Occipital lobe (tissue), 2 donors: Measurements from ENCODE around the gene SLCO3A1. TPM values are rescaled to one million over a fixed set of nuclear protein-coding genes. Genes with fewer than 3 reads are reported as not detected.

Experiments
- DNase-seq: peaks from one replicate; lab custom pipeline; 2025; lab: John Stamatoyannopoulos, UW
- total RNA-seq: library from RNA; depleted of rRNA; stranded (reverse); fragments of >200 nt; gene quantifications from one replicate; pipeline ENCODE4 v1.2.3, GENCODE V29; 2014

SLCO3A1 gene
- total RNA-seq, 1 donor from 2014 or later: 9.8 TPM

DNA sequence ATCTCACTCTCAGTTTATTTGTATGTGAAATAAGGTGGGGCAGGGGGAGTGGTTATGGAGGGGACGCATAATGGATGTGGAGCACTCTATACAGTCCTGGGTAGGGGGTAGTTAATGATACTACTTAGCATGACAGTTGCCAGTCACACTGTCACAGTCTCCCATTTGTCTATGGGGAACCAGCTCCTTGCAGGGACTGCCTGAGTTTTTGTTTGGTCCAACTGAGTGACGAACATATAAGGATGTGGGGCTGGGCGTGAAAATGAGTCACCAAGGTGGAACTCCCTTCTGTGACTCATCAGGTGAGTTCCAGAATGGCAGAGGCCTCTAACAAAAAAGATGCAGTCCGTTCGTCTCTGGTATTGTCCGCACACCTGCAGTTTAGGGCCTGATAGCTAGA lies 304.9 kb downstream of the SLCO3A1 start:
- no peak for DNase-seq

DNA sequence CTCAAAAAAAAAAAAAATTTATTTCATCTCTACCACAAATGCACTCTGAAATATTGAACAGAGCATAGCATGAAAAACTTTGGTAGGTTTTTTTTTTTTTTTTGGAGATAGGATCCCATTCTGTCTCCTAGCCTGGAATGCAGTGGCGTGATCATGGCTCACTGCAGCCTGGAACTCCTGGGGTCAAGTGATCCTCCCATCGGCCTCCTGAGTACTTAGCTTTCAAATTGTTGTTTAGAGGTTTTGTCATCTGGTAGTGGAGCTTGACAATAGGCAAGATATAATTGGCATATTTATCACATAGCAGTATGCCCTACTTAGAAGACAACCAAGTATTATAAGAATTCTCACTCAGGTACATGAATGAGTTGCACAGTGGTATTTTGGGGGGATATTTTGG lies 306.0 kb downstream of the SLCO3A1 start:
- DNase-seq: no peak

DNA sequence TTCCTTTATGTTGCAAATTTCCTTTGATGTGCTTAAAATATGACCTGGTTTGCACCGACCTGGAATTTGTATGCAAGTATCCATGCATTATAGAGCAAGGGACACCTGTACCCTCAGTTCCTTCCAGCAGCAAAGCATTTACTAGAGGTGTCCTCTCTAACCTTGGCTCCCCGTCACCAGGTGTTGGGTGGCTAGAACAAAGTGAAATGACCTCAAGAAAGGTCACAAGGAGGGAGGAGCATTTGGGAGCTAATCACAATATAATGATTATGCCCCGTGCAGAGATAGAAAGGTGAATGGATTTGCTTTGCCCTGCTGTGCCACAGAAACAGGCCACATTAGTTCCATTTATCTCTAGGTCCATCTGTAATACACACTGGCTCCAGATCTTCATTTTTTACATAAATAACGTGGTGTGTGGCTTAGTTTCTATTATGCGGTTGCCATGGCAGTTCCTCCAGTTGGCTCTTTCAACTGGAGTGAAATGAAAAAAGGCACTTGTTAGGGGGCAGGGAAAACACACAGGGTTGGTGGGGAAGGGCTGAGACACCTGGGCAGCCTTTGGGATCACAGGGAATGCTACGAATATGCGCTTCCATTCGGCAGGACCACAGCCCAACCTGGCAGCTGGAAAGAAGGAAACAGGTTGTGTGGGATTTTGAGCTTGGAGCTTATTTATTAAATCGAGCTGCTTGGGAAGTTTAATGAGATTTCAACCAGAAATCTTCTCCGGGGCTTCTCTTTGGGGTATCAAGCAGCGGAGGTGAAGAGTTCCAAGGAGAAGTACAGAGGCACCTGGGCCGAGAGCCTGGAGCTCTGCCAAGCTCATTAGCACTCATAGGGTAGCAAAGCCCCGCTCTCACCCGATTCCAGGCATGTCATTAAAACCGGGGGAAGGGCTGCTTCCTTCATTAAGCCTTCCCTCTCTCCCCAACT lies 306.7 kb downstream of the SLCO3A1 start:
- no peak for DNase-seq

DNA sequence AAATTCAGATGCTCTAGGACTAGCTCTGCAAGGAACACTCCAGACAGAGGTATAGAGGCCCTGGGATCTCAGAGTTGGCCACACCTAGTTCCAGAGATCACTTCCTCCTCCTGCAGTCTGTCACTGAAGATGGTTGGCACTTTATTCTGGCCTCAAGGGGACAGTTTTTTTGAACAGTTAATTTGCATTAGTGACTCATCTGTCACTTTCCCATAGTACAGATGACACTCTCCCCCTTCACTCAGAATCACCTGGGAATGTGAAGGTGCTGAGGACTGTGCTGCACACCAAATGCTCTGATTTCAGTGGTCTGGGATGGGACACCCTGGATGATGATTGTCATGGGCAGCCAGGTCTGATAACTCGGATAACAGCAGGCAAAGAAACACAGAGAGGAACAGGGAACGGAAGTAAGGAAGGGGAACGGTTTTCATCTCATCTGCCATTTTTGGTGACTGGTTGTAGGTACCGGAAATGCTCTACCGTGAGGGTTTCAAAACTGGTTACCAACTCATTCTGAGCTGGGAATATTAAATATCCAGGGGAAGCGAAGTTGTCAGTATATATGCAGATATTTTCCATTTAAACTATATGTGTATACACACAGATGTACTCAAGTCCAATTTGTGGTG lies 307.6 kb downstream of the SLCO3A1 start:
- no peak for DNase-seq

DNA sequence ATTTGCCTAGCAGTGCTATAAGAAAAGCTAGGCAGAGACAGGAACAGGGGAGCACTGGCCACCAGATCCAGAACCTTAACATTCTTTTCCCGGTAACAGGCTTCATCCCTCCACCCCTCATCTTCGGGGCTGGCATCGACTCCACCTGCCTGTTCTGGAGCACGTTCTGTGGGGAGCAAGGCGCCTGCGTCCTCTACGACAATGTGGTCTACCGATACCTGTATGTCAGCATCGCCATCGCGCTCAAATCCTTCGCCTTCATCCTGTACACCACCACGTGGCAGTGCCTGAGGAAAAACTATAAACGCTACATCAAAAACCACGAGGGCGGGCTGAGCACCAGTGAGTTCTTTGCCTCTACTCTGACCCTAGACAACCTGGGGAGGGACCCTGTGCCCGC lies 309.1 kb downstream of the SLCO3A1 start:
- DNase-seq: no peak

DNA sequence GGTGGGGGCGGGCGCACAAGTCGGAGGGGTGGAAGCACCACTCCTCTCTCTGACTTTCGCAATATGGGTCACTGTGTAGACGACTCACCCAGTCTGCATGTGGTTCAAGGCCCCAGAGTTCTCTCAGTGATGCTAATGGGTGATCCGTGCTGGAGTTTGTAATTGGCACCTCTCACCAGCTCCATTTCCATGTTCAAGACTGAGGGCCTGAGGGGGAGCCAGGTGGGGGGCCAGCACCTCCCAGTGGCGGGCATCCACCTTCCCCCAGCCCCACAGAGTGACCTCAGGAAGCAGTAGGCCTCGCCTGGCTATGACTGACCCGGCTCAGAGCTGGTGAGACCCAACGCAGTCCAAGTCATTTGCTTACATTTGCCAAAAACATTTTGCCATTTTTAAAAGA lies 310.1 kb downstream of the SLCO3A1 start:
- no peak for DNase-seq

DNA sequence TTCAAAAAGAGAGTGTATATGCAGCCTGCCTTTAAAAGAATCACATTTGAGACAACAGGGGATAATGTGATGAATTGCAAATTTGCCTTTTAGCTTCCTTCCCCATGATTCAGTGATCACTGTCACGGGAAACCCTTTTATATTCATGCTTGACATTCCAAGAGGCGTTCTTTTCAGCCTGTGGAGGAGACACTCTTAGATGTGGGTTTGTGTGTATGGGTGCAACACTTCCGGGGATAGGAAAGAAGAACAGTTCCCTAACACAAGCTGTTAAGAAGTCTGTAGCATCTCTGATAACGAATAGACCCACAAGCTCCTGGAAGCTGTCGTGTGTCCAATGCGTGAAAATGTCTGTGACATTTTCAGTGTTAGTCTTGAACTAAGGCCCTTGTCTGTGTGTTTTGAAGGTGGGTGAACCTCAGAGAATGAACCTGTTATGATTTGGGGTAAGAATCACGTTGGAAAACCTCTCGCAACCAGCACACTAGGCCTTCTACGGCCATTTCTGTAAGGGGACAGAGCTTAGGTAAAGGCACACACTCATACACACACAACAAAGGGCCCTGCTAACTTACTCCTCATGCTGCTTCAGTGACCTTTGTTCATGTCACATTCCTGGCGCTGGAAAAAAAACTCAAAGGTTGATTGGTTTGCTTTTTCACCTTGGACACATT lies 311.0 kb downstream of the SLCO3A1 start:
- no peak for DNase-seq

DNA sequence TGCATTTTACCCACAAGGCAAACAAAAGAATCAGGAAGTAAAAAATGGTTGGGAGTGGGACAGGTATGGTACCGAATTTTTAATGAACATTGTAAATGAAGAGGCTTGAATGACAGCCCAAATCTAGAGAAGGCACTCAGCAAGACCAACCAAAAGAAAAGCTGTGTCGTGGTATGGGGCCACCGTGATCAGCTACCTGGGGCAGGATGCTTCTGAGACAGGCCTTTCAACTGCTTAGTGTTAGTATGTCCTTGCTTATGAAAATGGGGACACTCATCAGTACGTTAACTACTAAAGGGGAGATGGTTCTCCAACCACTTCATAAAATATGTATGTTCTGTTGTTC lies 311.5 kb downstream of the SLCO3A1 start:
- DNase-seq: no peak

DNA sequence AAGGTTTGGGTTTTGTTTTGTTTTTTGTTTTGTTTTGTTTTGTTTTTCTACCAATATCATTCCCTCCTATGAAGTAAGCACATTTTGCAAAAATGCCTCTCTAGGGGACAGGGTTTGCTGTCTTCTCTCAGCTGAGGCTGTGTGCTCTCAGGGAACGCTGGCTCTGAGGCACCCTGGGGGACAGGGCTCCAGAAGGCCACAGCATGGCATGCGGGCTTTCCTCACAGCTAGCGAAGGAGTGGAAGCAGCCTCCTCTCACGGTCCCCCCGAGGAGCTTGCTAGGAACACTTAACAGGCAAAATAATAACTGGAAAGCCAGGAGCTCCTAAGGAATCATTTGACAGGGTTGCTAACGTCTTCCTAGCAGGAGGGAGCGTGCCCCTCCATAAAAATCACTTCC lies 312.5 kb downstream of the SLCO3A1 start:
- DNase-seq: no peak

DNA sequence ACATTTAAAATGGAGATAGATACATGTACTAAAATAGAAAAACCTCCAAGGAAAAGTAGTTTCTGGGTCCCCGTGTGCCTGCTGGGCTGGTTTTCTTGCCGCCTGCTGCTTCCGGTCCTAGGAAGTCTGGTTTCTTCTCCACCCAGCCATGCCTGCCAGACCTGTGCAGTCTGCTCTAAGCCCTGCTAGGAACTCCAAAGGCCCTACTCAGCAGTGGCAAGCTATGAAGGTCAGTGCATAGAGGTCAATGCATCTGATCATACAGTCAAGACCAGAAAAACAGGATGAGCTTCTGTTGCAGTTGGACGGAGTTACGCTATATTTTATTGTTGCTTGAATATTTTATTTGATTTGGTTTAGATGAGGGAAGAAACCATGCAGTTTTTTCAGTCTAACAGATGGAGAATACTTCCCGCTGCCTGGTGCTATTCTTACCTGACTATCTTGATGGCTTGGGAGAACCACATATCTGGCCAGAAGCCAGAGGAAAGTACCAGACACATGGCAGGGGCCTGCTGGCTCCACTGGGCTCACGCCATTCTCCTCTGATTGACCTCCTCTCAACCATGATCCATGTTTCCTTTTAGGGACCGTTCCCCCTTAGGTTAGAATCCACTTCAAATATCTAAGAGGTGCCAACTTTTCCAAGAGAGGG lies 313.4 kb downstream of the SLCO3A1 start:
- DNase-seq: no peak

DNA sequence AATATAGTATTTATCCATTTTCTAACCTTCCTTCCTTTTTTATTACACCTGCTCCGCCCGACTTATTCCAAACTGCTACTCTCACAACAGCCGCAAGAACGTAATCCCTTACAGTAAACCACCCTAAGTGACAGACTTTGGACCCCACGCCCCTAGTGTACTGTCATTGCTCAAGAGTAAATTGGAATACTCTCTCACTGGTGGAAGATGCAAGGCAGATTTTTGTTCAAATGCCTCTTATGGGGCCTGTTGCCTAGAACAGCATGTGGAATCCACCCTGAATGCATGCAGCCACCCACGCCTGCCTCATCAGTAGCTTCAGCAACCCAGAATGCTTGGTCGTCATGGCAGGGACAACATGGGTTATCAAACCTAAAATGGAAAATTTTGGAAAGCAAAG lies 313.9 kb downstream of the SLCO3A1 start:
- no peak for DNase-seq

DNA sequence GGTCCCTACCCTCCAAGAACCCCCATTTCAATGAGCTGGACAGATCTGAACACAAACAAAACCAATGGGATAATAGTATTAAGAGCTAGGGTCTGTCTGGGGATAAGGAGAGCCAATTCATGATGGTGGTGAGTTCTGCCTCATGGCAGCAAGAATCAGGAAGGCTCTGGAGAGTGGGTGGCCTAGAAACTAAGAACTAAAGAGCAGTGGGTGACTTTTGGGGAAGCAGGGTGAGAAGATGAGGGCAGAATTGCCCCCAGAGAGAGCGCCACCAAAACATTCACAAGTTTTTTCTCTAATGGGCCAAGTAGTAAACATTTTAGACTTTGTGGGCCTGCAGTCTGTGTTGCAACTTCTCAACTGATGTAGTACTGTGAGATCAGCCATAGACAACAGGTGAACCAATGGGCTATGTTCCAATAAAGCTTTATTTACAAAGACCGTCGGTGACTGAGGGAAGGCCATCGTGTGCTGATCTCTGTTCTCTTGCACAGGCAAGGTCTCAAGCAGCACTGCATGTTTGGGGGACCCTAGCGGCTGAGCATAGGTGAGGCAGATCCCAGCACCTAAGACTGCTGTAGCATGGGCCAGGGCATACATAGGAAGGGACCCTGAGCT lies 314.7 kb downstream of the SLCO3A1 start:
- DNase-seq: no peak

DNA sequence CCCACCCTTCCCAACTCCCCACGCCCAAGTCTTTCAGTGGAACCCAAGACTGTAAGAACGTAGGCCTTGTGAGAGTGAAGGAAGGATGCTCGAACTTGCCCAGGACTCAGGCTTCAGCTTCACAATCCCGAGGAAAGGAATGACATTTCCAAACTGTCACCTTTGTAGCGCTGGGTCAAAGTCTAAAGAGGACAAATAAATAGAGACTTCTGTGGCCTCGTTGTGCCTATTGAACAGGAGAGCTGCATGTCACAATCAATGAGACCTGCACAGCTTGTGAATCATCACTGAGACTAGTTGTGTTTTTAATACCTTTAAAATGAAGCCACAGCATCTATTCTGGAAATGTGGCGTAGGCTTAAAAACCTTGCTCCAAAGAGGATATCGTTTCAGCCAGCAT lies 317.4 kb downstream of the SLCO3A1 start:
- DNase-seq: no peak

DNA sequence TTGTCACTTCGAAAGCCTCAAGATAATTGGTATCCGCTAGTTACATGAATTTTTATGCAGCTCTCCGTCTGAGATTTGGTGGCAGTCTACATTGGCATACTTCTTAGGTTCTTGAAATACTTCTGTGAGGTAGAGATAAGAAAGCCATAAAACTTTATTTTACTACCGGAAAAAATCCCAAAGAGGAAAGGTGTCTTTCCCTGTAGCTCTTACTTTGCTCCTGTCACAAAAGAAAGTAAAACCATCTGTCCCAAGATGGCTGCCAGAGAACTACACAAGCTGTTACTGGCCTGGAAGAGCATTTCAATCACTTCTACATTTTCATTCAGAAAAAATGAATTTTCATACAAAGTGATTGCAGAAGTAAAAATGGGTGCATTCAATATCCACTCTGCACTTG lies 325.4 kb downstream of the SLCO3A1 start:
- no peak for DNase-seq

DNA sequence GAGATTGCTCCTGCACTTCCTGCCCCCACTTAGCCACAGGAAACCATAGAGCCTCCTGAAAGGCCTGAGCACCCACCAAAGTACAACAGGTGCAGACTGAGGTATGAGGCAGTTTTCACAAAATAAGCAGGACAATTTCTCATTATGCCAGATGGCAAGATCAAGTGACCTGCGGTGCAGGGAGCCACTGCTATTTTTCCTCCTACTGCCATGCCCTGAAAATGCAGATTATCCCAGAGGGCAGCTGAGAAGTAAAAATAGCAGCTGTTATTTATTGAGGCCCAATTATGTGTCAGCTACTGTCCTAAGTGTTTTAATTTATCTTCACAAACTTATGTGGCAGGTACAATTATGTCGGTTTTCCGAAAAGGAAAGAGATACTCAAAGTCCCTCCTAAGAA lies 330.6 kb downstream of the SLCO3A1 start:
- no peak for DNase-seq

DNA sequence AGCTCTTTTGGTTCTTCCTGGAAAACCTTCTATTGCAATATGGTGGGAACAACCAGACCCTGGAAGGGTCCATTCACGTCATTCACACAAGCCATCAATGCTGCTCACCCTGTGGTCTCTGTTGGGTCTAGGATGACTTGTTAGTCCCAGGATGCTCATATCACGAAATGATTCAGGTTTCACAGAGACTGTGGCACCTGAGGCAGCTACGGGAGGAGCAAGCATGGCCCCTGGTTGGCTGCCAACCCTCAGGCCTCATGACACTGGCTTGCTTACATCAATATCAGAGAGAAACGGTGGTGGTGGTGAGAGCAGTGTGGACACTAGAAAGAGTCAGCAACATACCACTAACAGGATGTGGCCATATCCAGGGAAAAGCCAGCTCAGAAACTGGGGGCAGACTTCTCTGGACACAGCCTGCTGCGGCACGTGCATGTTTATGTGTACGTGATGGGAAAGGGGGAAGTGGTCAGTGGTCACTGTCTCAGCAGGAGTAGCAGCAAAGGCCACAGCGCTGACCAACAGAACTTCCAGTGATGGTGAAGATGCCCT lies 331.2 kb downstream of the SLCO3A1 start:
- DNase-seq: no peak

DNA sequence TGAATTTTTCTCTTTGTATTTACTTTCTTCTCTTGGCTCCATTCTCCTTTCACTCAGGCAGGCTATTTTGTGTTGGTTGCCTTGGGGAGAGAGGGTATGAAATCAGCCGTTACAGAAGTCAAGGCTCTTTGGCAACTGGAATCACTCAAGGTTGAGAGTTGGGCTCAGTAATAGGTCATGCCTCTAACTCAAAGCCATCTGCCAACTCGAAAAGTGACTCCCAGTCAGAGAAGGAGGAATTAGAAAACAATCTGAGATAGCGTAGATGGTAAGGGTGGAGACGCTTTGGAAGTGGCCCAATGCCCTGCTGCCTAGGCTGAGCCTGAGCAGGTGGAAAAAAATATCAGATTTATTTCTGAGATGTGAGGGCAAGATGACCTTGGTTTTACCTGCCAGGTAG lies 334.5 kb downstream of the SLCO3A1 start:
- DNase-seq: no peak

DNA sequence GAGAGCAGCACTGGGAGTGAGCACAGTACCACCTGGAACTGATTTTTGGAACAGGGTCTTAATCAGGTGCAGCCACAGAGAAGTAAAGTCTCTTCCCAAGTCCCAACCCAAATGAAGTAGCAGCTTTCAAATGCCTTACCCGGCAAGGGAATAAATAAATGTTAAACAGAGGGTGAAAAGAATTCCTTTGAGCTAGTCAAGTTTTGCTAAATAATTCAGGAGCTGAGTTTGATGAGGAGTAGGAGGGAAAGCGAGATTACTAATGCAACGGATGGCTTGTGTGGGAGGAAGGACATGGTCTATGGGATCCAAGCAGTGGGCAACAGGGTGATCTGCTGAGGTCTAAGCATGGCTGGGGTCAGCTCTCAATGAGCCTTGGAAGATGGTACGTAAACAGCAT lies 335.7 kb downstream of the SLCO3A1 start:
- DNase-seq: no peak

DNA sequence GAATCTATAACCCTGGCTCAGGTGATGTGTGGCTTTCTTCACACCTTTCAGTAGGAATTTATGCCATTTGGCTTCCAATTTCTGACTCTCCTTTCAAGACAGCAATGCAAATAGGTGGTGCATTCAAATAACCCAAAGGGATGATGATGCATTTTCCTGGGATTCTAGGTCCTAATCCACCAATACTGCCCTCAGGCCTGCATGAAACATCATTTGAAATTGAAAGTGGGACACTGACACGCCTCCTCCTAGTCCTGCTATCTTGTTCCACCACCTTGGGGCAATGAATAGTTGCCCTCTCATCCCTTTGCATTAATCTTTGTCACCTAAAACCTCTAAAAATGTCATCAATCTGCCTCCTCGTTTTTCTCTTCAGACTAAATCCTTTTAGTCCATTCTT lies 341.7 kb downstream of the SLCO3A1 start:
- DNase-seq: no peak

DNA sequence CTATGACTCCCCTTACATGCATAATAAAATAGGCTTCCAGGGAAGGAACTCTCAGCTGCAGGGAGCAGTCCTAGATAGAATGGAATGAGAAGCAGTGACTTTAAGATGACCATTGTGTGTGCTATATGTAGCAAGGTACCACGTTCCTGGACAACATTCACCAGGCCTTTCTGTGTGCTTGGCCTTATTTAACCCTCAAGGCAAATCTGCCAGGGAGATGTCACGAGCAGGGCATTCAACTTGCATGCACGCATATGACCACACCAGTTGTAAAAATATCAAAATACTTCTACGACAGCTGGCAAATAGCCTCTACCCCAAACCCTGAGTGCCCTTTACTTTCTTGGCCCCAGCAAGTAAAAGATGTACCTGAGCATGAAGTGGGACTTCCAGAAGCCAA lies 342.8 kb downstream of the SLCO3A1 start:
- DNase-seq: no peak

DNA sequence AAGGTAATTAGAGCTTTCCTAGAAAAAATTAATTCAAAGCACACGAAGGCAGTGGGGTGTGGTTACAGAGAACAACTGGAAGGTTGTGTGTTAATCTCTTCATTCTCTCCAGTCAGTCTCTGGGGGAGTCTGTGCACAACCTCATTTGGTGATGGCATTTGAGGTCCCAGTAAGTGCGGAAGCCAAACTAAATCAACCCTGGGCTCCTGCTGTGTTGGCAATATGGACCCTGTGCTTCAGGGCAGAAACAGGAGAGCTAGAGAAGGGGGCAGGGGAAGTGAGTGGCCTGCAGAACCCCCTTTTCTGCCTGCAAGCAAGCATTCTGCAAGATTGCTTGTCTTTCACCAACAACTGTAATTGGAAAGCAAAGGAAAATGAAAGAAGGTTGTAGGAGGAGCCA lies 344.2 kb downstream of the SLCO3A1 start:
- DNase-seq: no peak
